Stimulated activated CD8-positive, alpha-beta memory T cell treated with anti-CD3 and anti-CD28 coated beads, Interleukin-2, amount 100 ng/mL, for 48 hours (primary cell): ENCODE measurements around the gene HIPK2.

Source experiments
- DNase-seq, 2 donors: peaks; one replicate each; pipeline ENCODE4 v3.0.0-alpha.2; 2020; ENCODE audit warnings: low read depth in 2 of 2

The HIPK2 gene

DNA sequence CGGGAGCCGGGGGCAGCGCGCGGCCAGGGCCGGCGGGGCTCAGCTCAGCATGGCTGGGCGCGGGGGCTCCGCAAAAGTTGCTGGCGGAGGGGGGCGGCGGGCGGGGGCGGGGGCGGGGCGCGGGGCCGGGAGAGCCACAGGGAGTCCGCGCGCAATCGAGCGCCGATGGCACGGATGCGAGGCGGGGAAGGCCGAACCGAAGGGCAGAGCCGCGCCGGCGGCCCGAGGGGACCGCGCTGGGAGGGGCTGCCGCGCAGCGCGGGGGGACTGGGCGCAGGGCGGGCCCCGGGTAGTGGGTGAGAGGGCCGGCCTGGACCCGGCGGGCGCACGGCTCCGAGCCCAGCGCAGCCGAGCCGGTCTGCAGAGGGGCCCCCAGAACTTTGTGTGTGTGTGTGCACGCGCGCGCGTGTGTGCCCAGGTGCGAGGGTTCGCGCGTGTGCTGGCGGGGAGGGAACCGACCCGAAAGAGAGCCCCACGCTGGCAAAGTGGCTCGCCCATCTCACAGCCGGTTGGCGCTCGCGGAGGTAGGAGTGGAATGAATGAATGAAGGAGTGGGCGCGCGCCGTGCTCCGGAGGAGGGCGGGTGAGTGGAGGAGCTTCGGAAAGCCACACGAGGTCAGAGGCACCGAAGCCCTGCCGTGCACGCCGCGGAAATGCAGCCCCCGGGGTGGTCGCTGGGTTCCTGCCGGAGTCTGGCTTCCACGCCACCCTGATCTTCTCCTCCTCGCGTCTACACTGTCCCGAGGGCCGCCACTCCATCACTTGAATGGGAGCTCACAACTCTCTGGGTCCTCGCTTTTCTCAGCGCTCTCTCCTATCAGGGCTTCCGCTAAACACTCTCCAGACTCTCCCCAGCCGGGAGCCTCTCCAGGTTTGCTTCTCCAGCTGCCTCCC is at the start of gene HIPK2:
TSS of gene HIPK2 (minus strand) at position 51 of the 894 bp plus-strand sequence. CDS start 375 bp downstream, outside the sequence.
- peak; percentile 53 to 65 for DNase-seq

DNA sequence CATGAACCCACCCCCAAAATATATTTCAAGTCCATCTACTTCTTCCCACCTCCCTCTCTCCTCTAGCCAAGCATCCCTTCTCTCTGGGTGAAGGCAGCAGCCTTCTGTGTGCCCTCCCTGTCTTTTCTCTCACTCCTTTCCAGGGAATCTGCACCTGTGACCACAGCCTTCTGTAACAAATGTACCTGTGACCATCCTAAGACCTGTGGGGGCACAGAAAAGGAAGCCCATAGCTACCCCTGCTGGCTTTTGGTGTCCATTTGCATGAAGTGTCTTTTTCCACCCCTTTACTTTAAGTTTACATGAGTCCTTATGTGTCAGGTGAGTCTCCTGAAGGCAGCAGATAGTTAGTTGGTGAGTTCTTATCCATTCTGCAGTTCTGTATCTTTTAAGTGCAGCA is 49.2 kb upstream of the HIPK2 start:
- DNase-seq, result no peak

DNA sequence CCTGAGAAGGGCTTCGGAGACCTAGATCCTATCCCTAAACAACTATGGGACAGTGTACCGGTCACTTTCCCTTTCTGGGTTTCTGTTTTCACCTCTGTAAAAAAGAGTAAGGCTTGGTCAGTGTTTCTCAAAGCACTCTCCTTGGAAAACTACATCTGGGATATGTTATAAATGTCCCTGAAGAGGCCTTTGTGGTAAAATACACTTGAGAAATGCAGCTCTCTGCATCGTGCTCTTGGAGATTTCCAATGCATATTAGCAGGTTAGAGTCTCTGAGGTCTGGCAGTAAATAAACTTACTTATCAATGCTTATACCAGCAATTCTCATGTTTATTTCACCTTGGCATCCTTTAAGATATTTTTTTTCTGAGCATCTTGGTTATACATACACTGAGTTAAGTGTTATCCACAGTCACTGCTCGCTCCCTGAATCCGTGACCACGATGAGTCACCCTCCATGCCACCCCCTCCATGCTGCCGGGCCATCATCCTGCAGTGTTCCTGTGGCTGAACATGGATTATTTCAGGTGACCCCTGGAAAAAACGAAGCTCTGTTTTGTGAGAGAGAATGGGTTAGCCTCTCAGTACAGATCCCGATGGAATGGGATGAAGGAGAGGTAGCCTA is 48.0 kb upstream of the HIPK2 start:
- DNase-seq, result no peak

DNA sequence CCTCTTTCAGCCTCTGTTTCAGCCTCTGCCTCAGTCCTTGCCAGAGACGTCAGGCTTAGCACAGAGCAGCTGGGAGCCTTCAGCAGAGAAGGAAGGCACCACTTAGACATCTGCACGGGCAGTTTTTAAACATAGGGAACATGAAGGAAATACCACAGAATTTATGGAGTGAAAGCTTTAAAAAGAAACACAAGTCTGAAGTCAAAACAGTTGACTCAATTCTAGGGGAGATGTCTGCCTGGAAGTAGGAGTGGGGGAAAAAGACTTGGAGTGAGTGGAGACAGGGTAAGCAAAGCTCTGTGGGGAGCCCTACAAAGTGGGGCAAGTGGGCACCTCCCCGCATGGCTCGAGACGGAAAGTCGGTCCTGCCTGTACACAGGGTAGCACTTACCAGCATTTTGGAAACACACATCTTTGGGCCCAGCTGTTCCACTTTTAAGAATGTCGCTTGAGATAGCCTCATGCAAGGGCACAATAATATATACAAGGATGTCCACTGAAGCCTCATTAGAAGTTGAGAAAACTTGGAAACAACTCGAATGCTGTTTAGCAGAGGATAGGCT is 46.2 kb upstream of the HIPK2 start:
- no peak for DNase-seq

- no peak for DNase-seq
Measured at GRCh38 chr7:139822855-139823254, 45.1 kb upstream of the HIPK2 start.

DNA sequence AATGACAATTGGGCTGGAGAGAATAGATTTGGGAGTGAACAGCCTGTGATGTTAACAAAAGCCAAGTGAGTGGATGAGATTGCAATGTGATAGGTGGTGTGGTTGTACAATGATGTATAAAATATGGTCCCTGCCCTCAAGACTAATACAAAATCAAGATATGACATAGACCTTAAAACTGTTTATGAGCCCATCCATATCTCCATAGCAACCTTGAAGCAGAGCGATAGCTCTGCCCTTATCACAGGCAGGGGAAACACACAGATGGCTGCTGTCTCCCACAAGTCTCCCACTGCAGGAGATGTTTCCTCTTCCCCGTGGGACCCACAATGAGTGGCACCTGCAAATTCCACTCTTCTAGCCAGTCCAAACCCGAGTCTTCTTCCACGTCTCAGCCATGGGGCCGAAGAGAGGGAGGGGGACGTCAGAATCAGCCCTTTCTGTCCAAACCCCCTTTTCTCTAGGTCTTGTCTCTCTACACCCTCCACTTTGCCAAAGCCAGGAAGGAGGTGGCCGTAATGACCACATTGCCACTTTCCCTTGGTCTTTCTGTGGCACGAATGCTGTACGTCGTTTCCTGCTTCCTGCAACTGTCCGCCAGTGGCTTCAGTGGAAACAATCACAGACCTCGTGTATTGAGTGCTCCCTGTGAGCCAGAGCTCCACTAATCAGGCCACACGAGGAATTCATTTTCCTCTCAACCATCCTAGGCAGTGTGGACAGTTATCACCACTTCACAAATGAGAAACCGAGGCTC is 43.7 kb upstream of the HIPK2 start:
- DNase-seq, result no peak

DNA sequence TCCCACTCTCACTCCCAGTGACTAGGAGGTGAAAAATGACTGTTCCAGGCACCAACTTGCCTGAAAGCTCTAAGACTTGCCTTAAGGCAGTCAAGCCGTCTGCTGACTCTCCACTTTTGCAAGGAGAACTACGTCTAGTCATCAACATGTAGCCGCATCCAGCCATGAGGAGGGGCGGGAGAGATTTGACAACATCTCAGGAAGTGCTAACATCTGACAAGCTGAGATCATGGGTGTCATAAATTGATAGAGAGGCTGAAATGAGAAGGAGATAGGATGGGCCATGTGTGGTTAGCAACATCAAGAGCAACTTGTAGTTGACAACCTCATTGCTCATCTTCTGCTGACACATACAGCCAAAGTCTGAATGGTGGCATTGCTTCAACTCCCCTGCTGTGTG is 42.3 kb upstream of the HIPK2 start:
- no peak for DNase-seq

DNA sequence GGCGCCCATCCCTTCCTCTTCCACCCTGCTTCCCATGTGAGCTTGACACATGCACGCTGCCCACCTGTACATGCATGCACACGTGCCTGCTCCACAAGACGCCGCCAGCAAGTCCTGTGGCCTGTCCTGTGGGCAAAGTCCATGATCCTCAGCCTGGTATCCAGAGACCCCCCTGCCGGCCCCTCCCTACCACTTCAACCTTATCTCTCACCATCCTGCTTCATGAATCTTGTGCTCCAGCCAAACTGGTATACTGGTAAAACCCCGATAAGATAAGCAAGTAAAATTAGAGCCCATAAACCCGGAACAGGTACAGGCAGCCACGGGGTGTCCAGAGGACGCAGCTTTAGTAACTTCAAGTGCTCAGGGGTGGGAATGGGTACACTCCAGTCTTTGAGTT is 39.5 kb upstream of the HIPK2 start:
- DNase-seq, result no peak

DNA sequence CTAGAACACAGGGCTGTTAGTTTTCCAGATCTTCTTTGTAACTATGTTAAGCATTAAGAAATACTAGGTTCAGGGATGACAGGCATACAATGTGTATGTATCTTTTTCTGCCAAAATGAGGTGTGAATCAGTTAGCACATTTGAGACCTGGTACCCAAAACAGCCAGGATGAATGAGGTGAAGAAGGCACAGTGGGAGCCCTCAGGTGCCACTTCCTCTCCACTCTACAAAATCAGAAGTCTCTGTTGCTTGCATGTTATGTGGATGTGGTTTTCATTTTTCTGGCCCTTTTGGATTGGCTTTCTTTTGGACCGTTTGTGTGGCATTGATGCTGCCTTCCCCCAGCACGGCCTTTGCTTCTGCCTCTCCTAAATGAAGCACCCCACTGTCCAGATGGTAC is 35.9 kb upstream of the HIPK2 start:
- DNase-seq, result no peak

- DNase-seq, result no peak
Measured at GRCh38 chr7:139813151-139813550, 35.4 kb upstream of the HIPK2 start.

DNA sequence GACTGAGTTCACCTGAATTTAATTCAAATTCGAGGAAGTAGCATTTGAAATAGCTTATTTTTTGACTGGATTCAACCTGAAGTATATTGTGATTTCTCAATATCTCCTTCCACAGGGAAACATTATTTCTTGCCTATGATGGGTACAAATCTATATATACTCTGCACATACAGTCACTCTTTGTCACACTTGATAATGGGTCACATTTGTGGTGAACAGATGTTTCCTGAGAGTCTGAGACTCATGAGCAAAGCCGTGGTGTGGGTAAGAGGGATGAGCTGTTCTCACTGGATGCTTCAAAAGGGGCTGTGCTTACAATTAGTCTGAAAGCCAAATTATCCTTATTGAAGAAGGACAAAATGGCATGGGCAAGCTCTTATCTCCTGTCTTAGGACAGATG is 33.3 kb upstream of the HIPK2 start:
- DNase-seq, result no peak

GRCh38 chr7:139808846-139809442 is 31.1 kb upstream of the HIPK2 start:
- DNase-seq, result no peak

DNA sequence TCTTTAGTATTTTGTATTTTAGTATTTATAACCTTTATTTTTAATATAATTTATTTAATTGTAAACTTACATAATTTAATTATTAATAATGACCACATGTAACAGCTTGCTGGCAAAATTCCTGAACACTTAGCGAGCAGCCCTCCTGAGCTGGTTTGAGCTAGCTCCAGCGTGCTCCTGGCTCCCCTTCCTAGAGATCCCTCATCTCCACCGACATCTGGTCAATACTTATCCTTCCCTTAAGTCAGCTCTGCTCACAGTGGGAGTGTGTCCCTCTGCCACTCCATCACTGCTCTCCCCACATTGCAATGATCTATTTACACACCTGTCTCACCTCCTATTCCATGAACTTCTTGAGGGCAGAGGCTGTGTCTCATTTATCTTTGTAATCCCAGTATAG is 30.6 kb upstream of the HIPK2 start:
- DNase-seq, result no peak

DNA sequence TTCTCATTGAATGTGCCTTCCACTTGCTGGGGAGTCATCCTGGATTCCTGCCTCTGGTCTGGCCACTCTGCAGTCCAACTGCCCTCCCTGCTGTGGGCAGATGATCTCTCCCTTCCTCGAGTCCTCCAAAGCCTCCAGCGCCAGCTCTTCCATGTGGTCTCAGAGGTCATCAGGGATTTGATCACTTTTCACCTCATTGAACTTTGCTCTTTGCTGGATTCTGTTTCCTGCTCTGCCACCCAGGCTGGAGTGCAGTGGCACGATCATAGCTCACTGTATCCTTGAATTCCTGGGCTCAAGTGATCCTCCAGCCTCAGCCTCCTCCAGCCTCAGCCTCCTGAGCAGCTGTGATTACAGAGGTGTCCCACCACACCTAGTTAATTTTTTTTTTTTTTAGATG is 29.2 kb upstream of the HIPK2 start:
- DNase-seq, result no peak

GRCh38 chr7:139804571-139804970 is 26.8 kb upstream of the HIPK2 start:
- DNase-seq, result no peak

GRCh38 chr7:139799586-139799985 is 21.8 kb upstream of the HIPK2 start:
- DNase-seq, result no peak

GRCh38 chr7:139798892-139799291 is 21.1 kb upstream of the HIPK2 start:
- DNase-seq, result no peak

DNA sequence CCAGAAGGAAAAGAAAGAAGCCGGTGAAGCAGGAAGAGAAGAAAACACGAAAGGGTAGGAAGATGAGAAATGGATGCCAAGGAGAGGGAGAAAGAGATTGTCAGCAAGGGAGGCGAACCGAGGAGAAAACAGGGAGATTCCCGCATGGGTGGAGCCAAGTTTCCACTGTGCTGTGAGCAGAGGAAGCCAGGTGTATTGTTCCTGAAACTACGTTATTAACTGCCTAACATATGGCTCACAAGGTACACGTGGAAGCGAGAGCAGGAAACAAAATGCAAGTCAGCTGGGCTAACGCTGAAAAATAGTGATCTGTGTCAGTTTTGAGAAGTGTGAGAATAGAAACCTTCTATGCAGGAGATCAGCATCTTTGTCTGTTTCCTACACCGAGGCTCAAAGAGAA is 20.4 kb upstream of the HIPK2 start:
- no peak for DNase-seq

DNA sequence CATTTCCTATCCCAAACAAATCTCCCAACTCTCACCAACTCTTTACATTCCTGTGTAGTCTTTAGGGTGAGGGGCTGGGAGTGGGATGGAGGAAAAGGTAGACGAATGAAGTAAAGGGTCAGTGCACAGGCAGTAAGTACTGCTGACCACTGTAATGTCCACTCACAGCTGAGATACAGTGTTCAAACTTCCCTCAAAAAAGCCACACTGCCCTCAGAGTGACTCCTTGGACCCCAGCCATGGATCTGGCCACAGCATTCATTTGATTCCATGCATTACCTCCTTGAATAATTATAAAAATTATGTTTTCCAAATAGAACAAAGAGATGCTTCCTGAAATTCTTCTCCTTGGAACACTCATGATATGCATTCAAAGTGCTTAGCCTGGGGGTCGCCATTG is 19.8 kb upstream of the HIPK2 start:
- no peak for DNase-seq

- DNase-seq, result no peak
Measured at GRCh38 chr7:139791316-139791715, 13.5 kb upstream of the HIPK2 start.

- no peak for DNase-seq
Measured at GRCh38 chr7:139784648-139785047, 6.8 kb upstream of the HIPK2 start.
